Subcutaneous adipose tissue (tissue), 4 donors: ENCODE measurements around the gene LGALS3BP. TPM values are rescaled to one million over a fixed set of nuclear protein-coding genes. Genes with fewer than 3 reads are reported as not detected.

Experiments
- total RNA-seq, 4 donors: library from RNA; depleted of rRNA; stranded (reverse); fragments of >200 nt; gene quantifications; one replicate each; pipeline ENCODE4 v1.1.0, GENCODE V29; 2016
- TF ChIP-seq, protein P1 (sequence below): fragments of 450-650 bp; IDR thresholded peaks from one replicate; pipeline ENCODE4 v1.5.1; 2016; ENCODE audit warnings: low read depth, mild to moderate bottlenecking, control low read depth, antibody characterized with exemption, moderate library complexity

LGALS3BP gene
- total RNA-seq, 4 donors from 2014 or later, result 237 to 556 (median 448) TPM

DNA sequence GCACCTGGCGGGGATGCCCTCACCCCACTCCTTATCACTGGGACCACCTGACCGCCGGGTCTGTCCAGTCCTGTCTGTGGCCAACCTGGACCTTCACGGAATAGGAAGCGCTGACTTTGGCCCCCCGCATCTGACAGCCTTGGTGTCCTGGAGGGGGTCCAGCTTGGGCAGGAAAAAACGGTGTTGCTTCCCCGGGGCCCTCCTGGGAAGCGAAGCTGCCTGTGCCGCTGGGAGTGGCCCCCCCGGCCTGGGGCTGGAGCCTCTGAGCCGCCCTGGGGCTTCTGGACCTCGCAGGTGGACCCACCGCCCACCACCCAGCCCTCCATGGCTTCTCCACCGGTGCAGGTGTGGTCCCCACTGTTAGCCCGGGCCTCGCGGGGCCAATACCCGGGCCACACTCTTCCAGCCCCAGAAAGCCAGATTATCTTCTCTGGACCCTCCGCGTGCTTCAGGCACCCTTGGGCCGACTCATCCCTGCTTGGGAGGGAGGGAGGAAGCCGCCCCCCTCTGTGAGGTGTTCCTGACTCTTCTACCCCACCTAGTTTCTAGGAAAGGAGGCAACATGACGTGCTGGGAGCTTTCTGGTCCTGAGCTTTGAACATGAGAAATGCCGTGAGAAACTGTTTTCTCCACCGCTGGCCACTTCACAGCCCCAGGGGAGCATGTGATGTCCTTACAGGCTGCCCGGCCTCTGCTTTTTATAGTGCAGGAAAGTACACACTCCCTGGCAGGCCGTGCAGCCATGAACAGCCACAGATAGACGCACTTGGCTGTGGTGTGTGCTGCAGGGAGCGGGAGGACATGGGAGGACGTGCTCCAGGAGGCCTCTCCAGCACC, 45.4 kb upstream of the LGALS3BP start:
- TF ChIP-seq, protein P1, sequence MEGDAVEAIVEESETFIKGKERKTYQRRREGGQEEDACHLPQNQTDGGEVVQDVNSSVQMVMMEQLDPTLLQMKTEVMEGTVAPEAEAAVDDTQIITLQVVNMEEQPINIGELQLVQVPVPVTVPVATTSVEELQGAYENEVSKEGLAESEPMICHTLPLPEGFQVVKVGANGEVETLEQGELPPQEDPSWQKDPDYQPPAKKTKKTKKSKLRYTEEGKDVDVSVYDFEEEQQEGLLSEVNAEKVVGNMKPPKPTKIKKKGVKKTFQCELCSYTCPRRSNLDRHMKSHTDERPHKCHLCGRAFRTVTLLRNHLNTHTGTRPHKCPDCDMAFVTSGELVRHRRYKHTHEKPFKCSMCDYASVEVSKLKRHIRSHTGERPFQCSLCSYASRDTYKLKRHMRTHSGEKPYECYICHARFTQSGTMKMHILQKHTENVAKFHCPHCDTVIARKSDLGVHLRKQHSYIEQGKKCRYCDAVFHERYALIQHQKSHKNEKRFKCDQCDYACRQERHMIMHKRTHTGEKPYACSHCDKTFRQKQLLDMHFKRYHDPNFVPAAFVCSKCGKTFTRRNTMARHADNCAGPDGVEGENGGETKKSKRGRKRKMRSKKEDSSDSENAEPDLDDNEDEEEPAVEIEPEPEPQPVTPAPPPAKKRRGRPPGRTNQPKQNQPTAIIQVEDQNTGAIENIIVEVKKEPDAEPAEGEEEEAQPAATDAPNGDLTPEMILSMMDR, result no peak

DNA sequence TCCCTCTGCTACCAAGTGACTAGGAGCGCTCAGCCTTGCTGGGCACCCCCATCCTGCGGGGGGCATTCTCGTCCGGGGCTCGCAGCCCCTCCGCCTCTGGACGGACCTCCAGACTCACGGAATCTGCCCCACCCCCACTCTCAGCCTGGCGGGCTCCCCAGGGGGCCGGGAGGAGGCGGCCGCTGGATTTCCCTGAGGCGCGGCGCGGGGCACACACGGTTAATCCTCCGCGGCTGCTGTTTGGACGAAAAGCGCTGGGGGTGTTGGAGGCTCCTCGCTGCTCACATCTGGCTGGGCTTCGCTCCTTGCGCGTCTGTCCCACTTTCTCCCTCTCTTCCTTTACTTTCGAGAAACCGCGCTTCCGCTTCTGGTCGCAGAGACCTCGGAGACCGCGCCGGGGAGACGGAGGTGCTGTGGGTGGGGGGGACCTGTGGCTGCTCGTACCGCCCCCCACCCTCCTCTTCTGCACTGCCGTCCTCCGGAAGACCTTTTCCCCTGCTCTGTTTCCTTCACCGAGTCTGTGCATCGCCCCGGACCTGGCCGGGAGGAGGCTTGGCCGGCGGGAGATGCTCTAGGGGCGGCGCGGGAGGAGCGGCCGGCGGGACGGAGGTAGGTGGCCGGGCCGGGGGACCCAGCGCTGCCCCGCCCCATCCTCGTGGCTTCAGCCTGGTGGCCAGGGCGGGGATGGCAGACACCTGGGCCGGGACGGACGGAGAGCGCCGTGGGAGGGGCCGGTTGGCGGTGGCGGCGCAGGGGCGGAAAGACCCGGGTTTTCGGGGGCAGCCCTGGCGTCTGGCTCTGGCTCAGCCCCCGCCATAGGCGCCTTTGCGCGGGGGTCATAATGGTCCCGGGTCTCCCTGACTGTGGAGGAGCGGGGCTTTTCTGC, 44.4 kb upstream of the LGALS3BP start, which contains the start of gene C1QTNF1:
C1QTNF1 (plus strand) TSS at position 284 of the 886 bp plus-strand sequence. CDS start 19,800 bp downstream, outside the sequence.
- TF ChIP-seq, protein P1, result no peak

DNA sequence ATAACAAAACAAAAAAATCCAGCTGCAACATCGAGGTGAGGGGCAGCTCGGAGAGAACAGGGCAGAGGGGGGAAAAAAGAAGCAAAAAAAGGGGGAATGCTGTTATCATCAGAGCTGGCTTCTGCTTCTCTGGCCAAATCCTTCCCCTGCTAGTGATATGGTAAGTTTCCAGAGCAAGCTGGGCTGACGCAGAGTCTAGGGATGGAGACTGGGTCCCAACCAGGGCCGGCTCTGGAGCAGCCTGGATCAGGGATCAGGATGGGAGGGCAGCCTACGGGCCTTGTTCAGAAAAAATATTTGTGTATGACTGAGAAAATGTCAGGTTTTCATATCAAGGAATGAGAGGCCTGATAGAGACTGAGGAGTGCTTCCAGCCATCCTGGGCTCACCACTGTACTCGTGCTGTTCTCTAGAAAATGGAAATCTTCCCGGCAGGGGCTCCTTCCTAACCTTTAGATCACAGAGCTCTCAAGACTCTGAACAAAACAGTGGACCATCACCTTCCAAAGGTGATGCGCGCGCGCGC, 43.5 kb upstream of the LGALS3BP start:
- TF ChIP-seq, protein P1, result no peak

DNA sequence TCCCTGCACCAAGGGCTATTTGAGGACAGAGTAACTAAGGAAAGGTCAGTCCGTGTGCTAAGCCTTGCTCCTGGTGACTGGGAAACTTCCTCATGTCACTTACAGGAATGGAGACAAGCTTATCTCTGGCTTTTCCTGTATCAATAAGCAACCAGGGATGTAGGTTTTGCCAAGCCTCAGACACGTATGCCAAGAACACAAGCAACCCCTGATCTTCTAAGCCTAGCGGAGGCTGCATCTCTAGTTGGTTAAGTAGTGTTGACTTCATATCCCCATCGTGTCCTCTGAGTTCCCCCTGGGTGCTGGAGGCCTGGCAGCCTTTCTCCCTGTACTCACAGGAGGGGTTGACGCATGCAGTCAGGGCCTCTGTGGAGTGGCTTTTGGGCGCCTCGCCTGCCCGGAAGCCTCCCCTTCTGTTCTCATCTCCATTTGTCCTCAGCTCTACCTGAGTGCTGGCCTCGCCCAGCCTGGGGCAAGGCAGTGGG, 42.8 kb upstream of the LGALS3BP start:
- TF ChIP-seq, protein P1, result no peak

DNA sequence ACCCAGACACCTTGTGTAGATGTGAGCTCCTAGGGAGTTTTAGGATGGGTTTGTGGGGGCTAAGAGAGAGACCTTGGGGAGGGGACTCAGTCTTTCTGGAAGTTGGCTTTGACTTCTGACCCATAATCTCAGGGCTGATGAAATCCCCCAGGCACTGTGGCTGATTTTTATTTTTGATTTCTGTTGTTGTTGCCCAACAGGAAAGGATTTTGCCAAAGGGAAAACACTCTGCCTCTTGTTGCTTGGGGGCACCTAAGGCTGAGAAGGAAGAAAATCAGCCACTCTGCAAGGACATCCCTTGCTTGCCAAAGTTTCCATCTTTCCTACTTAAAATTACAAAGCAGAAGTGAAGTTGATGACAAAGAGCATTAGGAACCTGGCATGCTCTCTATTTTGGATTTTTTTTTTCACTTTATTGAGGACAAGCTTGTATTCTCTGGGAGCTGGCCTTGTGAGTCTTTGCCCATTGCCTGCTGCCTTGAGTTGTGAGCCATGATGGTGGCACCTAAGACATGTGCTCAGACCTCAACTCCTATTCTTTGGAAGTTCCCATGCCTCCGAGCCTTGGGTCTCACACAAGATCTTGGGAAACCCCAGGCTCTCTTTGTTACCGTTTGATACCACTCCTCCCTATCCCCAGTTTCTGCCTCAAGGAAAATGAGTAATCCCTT, 41.0 kb upstream of the LGALS3BP start:
- TF ChIP-seq, protein P1, result no peak

DNA sequence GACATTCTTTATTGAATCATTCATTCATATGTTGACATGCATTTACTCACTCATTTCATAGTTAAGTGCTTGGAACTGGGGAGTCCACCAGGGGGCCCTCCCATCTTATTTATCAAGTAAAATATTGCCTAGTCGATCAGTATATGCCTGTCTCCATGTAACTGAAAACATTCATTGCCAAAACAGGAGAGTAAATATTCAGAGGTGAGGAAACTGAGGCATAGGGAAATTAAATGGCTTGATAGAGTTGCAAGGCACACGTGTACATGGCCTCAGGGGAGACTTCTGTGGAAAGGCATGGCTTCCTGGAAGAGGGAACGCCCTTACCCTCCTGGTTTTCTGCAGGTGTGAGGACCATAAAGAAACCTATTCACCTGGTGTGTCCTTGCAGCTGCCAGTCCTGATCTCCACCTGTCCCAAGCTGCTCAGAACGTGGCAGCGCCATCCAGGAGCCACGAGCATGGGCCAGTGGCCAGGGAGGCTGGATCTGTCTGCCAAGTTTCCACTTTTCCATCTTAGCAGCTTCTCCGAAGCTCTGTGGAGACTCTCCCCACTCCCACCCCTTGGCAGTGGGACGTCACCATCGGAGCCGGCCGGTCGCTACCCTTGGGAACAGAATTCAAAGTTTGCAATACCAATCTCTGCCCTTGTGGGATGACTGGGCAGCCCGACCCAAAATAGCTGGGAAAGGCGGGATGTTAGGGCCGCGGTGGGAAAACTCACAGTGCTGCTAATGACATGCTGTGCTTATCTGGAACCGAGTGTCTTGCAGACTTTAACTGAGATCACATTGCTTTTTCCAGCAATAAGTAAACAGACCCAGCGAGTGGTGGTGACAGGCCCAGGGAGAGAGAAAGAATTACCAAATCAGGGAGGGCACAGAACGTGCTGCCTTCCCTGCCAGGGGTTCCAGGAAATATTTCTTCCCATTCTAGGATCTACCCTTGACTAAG, 40.2 kb upstream of the LGALS3BP start:
- TF ChIP-seq, protein P1, result no peak
